Activated naive CD4-positive, alpha-beta T cell treated with anti-CD3 and anti-CD28 coated beads for 36 hours (primary cell): ENCODE measurements around the gene ZP4. TPM values are rescaled to one million over a fixed set of nuclear protein-coding genes. Genes with fewer than 3 reads are reported as not detected.

Source experiments
- CTCF ChIA-PET: fragments of 350-600 bp; sonication (Branson Sonifier 250); formaldehyde crosslinking; loops from one replicate; lab custom pipeline; 2021; ENCODE audit warnings: antibody characterized with exemption; lab: Charles Lee
- DNase-seq: peaks from one replicate; pipeline ENCODE4 v3.0.0-alpha.2; 2020
- H3K27ac Mint-ChIP-seq: one replicate; pipeline ENCODE4 v1.8.0; 2021; ENCODE audit warnings: mild to moderate bottlenecking, mixed read lengths
- H3K27me3 Mint-ChIP-seq: one replicate; pipeline ENCODE4 v1.8.0; 2021; ENCODE audit warnings: low read depth, mixed read lengths
- H3K36me3 Mint-ChIP-seq: one replicate; pipeline ENCODE4 v1.8.0; 2021; ENCODE audit warnings: low read depth, mixed read lengths
- H3K4me1 Mint-ChIP-seq: one replicate; pipeline ENCODE4 v1.8.0; 2021; ENCODE audit warnings: low read depth, mixed read lengths
- H3K4me3 Mint-ChIP-seq: one replicate; pipeline ENCODE4 v1.8.0; 2021; ENCODE audit warnings: mild to moderate bottlenecking, moderate library complexity, mixed read lengths
- H3K9me3 Mint-ChIP-seq: one replicate; pipeline ENCODE4 v1.8.0; 2021; ENCODE audit warnings: mixed read lengths
- intact Hi-C: fragments of 100-400 bp; cut with micrococcal nuclease; formaldehyde crosslinking; loops from one replicate; pipeline ENCODE4 v1.15.1; 2023
- total RNA-seq, 2 experiments: library from RNA; stranded (reverse); gene quantifications; one replicate each; pipeline ENCODE4 v1.2.3, GENCODE V29; 2021

ZP4 gene, protein sequence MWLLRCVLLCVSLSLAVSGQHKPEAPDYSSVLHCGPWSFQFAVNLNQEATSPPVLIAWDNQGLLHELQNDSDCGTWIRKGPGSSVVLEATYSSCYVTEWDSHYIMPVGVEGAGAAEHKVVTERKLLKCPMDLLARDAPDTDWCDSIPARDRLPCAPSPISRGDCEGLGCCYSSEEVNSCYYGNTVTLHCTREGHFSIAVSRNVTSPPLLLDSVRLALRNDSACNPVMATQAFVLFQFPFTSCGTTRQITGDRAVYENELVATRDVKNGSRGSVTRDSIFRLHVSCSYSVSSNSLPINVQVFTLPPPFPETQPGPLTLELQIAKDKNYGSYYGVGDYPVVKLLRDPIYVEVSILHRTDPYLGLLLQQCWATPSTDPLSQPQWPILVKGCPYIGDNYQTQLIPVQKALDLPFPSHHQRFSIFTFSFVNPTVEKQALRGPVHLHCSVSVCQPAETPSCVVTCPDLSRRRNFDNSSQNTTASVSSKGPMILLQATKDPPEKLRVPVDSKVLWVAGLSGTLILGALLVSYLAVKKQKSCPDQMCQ
- not detected for total RNA-seq

DNA sequence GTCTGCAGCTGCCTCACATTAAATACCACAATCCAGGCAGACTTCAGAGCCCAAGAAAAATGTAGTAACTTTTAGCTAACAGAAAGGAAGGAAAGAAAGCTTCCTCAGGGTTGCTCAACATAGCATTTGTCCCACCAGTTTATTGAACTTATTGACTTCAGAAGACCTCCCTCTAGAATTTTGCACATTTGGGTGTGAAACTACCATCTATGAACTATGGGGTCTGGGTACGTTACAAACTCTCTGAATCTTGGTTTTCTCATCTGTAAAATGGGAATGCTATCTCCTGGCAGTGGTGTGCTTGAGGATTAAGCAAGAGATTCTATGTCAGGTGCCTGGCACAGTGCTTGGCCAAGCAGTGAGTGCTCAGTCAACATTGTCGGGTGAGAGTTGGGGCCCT is at the start of gene ZP4:
Gene ZP4 (minus strand): TSS at position 101 of the 400 bp plus-strand sequence. CDS start 287 bp downstream, outside the sequence.
- Mint-ChIP-seq H3K9me3 (no peaks in the 10 kb centered on the region), H3K27me3 (no peaks in the 10 kb centered on the region)

DNA sequence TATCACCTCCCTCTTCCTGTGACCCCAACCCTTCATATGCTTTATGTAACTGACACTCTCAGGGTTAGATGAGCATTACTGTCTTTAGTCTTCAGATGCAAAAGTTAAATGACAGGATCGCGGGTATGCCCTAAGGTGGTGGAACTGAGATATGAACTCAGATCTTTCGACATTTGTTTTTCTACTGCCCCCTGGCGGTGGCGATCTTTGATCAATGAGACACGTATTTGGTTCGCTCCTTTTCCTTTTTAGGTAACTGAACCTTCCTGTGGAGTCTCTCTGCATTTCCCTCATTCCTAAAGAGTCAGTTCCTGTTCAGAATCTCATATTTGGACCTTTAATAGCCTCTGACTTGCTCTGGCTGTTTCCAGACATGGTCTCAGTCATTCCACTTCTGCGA is 47.8 kb upstream of the ZP4 start:
- CTCF ChIA-PET: no interaction called here
- peaks cover 8% of the 10 kb centered on the region for H3K9me3 Mint-ChIP-seq

More for the DNA sequence above, at the start of gene ZP4:
- CTCF ChIA-PET: no interaction called here
- intact Hi-C loops: no loop called here
- DNase-seq: no peak
- no peak within 1 kb of the TSS for H3K27ac Mint-ChIP-seq
- H3K36me3 Mint-ChIP-seq: no peaks in the 10 kb centered on the region
- no peak within 1 kb of the TSS for H3K4me3 Mint-ChIP-seq
- no peaks in the 10 kb centered on the region for H3K4me1 Mint-ChIP-seq

DNA sequence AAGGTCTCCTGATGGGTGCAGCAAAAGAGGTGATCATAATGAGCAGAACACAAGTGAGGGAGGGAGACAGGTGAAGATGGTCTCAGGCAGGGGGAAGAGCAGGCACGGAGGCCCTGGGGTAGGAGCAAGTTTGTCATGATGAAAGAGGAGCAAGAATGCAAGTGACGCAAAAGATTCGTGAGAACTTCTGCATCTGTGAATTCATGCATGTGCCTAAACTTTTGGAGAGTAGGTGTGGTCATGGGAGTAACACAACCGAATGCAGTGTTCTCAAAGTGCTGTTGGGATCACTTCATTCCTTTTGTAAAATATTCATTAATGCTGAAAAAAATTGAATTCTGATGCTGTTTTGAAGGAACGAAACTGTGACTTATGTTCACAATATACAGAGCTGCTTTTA is 47.3 kb upstream of the ZP4 start:
- CTCF ChIA-PET: no interaction called here
- no peak overlapping the region for H3K27ac Mint-ChIP-seq
- H3K4me1 Mint-ChIP-seq: no peaks in the 10 kb centered on the region
- H3K4me3 Mint-ChIP-seq: no peak overlapping the region
- no peaks in the 10 kb centered on the region for H3K36me3 Mint-ChIP-seq
- intact Hi-C loops: no loop called here
- peaks cover 8% of the 10 kb centered on the region for H3K9me3 Mint-ChIP-seq
- DNase-seq: no peak
- H3K27me3 Mint-ChIP-seq: no peaks in the 10 kb centered on the region

More for the DNA sequence above, 47.8 kb upstream of the ZP4 start:
- no peak for DNase-seq
- Mint-ChIP-seq H3K4me3 (no peak overlapping the region), H3K27ac (no peak overlapping the region), H3K4me1 (no peaks in the 10 kb centered on the region), H3K27me3 (no peaks in the 10 kb centered on the region), H3K36me3 (no peaks in the 10 kb centered on the region)
- intact Hi-C loops: no loop called here

- intact Hi-C loops: no loop called here
- CTCF ChIA-PET: no interaction called here
- no peak for DNase-seq
- no peak overlapping the region for H3K4me3 Mint-ChIP-seq
- no peak overlapping the region for H3K27ac Mint-ChIP-seq
- no peaks in the 10 kb centered on the region for H3K4me1 Mint-ChIP-seq
- no peaks in the 10 kb centered on the region for H3K36me3 Mint-ChIP-seq
- H3K27me3 Mint-ChIP-seq: no peaks in the 10 kb centered on the region
- peaks cover 3% of the 10 kb centered on the region for H3K9me3 Mint-ChIP-seq
Measured at GRCh38 chr1:237932816-237933215, 42.1 kb upstream of the ZP4 start.

DNA sequence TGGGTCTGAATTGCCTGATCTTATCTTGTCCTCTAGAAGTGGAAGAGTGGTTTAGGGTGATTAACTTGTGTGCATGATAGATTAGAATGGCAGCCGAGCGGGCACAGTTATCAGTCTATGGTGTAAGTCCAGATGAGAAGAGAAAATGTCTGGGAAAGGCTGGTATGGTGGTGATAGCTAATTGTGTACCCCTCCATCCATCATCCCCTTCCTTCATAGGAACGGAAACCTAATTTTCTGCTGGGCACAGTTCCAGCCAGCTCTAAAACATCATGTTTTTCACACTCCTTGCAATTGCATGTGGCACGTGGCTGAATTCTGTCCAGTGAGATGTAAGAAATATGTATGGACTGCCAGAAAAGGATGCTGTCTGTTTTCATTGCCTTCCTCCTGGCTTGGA is 40.9 kb upstream of the ZP4 start:
- H3K9me3 Mint-ChIP-seq: peaks cover 2% of the 10 kb centered on the region
- H3K27me3 Mint-ChIP-seq: no peaks in the 10 kb centered on the region
- intact Hi-C loops: no loop called here
- no peak overlapping the region for H3K27ac Mint-ChIP-seq
- no peak overlapping the region for H3K4me3 Mint-ChIP-seq
- no peaks in the 10 kb centered on the region for H3K4me1 Mint-ChIP-seq
- CTCF ChIA-PET: no interaction called here
- no peaks in the 10 kb centered on the region for H3K36me3 Mint-ChIP-seq
- no peak for DNase-seq

DNA sequence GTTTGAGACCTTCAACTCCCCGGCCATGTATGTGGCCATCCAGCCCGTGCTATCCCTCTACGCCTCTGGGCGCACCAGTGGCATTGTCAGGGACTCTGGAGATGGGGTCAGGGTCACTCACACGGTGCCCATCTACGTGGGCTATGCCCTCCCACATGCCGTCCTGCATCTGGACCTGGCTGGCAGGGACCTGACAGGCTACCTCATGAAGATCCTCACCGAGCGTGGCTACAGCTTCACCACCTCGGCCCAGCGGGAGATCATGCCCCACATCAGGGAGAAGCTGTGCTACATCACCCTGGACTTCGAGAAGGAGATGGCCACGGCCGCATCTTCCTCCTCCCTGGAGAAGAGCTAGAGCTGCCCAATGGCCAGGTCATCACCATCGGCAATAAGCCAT is 36.5 kb upstream of the ZP4 start:
- Mint-ChIP-seq H3K4me3 (no peak overlapping the region), H3K9me3 (no peaks in the 10 kb centered on the region), H3K36me3 (no peaks in the 10 kb centered on the region), H3K4me1 (no peaks in the 10 kb centered on the region), H3K27me3 (no peaks in the 10 kb centered on the region), H3K27ac (no peak overlapping the region)
- intact Hi-C loops: no loop called here
- no peak for DNase-seq
- CTCF ChIA-PET: no interaction called here

DNA sequence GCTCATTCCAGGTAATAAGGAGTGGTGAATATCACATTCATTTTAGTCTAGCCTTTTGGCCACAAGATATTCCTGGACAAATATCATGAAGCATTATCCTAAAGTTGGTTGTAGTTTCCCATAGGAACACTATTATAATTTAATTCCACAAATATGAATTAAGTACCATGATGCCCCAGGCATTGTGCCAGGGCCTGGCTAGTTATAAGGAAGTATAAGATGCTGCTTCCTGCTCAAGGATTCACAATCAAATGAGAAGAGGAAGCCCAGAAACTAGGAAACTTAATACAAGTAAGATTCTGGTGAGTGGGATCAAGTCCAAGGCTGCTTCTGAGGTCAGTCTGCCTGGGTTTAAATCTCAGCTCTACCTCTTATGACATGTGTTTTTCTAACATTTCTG is 30.6 kb upstream of the ZP4 start:
- Mint-ChIP-seq H3K4me1 (no peaks in the 10 kb centered on the region), H3K9me3 (peaks cover 2% of the 10 kb centered on the region), H3K4me3 (no peak overlapping the region), H3K36me3 (no peaks in the 10 kb centered on the region), H3K27ac (no peak overlapping the region), H3K27me3 (no peaks in the 10 kb centered on the region)
- intact Hi-C loops: no loop called here
- DNase-seq: no peak
- CTCF ChIA-PET: no interaction called here

GRCh38 chr1:237913345-237913744 is 22.6 kb upstream of the ZP4 start:
- CTCF ChIA-PET: no interaction called here
- DNase-seq: no peak
- peaks cover 10% of the 10 kb centered on the region for H3K9me3 Mint-ChIP-seq
- H3K27me3 Mint-ChIP-seq: no peaks in the 10 kb centered on the region
- H3K36me3 Mint-ChIP-seq: no peaks in the 10 kb centered on the region
- H3K4me3 Mint-ChIP-seq: no peak overlapping the region
- H3K4me1 Mint-ChIP-seq: no peaks in the 10 kb centered on the region
- no peak overlapping the region for H3K27ac Mint-ChIP-seq
- intact Hi-C loops: no loop called here

DNA sequence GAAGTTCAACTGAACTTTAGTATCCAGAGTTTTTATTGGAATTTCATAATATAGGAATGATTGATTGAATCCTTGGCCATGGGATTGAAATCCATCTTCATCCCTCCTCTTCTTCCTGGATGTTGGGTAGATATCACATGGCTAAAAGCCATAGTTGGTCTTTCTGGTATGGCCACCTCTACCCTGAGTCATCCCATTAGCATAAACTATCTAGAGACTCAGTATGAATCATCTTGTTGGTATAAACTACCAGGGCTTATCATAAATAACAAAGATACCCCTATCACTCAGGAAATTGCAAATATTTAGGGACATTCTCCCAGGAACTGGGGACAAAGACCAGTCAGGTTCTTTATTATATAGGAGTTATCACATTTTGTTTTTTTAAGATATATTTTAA is 21.2 kb upstream of the ZP4 start:
- Mint-ChIP-seq H3K9me3 (peaks cover 8% of the 10 kb centered on the region), H3K4me3 (no peak overlapping the region), H3K36me3 (no peaks in the 10 kb centered on the region), H3K27me3 (no peaks in the 10 kb centered on the region), H3K27ac (no peak overlapping the region), H3K4me1 (no peaks in the 10 kb centered on the region)
- intact Hi-C loops: no loop called here
- DNase-seq: no peak
- CTCF ChIA-PET: no interaction called here

DNA sequence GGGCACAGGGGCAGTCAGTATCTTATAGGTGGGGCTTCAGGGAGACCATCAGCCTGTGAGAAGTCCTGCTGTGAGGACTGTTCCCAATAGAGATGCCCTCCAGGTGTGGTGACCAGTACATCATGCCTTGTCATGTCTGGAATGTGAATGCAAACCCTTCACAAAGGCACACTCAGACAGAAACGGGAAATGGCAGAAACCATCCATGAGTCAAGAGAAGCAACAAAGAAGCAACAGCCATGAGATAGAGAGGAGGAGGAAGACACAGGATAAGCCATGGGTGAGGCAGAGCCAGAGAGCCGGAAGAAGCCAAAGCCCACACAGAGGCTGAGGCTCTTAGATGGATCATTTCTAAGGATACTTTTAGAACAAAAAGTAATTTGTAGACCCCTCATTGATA is 20.1 kb upstream of the ZP4 start:
- Mint-ChIP-seq H3K27me3 (no peaks in the 10 kb centered on the region), H3K4me1 (no peaks in the 10 kb centered on the region), H3K4me3 (no peak overlapping the region), H3K36me3 (no peaks in the 10 kb centered on the region), H3K27ac (no peak overlapping the region), H3K9me3 (peaks cover 8% of the 10 kb centered on the region)
- no peak for DNase-seq
- CTCF ChIA-PET: interaction anchor here (0.6 kb wide), 2 partner anchors 52 to 754 kb away, joined by 3 to 4 read pairs; no protein-coding TSS in a partner anchor
- intact Hi-C loops: no loop called here

DNA sequence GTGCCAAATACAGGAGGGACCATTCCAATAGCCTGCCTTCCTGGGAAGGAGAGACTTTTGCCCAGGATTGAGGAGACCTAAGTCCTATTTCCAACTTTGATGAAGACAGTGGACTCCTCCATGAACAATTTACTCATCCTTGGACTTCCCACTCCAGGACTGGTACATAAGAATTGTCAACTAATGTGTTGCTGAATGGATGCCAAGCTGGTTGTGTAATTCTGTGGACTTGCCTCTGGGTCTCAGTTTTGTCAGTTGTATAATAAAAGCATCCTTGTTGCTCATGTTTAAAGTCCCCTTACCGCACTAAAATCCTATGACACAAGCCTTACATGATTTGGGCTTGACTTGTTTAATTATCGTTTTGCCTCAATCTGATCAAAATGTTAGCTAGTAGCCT is 13.2 kb upstream of the ZP4 start:
- H3K4me3 Mint-ChIP-seq: no peak overlapping the region
- no peaks in the 10 kb centered on the region for H3K4me1 Mint-ChIP-seq
- H3K27ac Mint-ChIP-seq: no peak overlapping the region
- DNase-seq: no peak
- H3K36me3 Mint-ChIP-seq: no peaks in the 10 kb centered on the region
- intact Hi-C loops: no loop called here
- CTCF ChIA-PET: no interaction called here
- H3K9me3 Mint-ChIP-seq: no peaks in the 10 kb centered on the region
- peaks cover 6% of the 10 kb centered on the region for H3K27me3 Mint-ChIP-seq

- no peak overlapping the region for H3K27ac Mint-ChIP-seq
- H3K27me3 Mint-ChIP-seq: peaks cover 6% of the 10 kb centered on the region
- no peak for DNase-seq
- H3K9me3 Mint-ChIP-seq: no peaks in the 10 kb centered on the region
- H3K4me3 Mint-ChIP-seq: no peak overlapping the region
- no peaks in the 10 kb centered on the region for H3K36me3 Mint-ChIP-seq
- intact Hi-C loops: no loop called here
- H3K4me1 Mint-ChIP-seq: no peaks in the 10 kb centered on the region
- CTCF ChIA-PET: no interaction called here
Measured at GRCh38 chr1:237902960-237903743, 12.4 kb upstream of the ZP4 start.
